Stomach smooth muscle (tissue), 2 donors: ENCODE data around the gene PPARG.
"Not testable (repeated sequence)": the region's sequence is repeated elsewhere in the genome, so short reads cannot be mapped to it uniquely, and the experiment has no call there.

Experiments
- H3K27ac ChIP-seq: one replicate; pipeline ENCODE4 v1.7.0; 2013; ENCODE audit warnings: mild to moderate bottlenecking, low read length, inconsistent platforms
- H3K27me3 ChIP-seq, 2 donors: one replicate each; pipeline ENCODE4 v1.7.0; 2013; ENCODE audit warnings: low read length in 2 of 2; ENCODE audit not compliant: insufficient read depth in 2 of 2, control insufficient read depth in 1 of 2
- H3K36me3 ChIP-seq, 2 donors: one replicate each; pipeline ENCODE4 v1.7.0; 2013; ENCODE audit warnings: low read length in 2 of 2; ENCODE audit not compliant: control insufficient read depth in 2 of 2, insufficient read depth in 2 of 2
- H3K4me1 ChIP-seq: one replicate; pipeline ENCODE4 v1.7.0; 2013; ENCODE audit warnings: low read length; ENCODE audit not compliant: control insufficient read depth, insufficient read depth
- H3K4me3 ChIP-seq, 2 donors: one replicate each; pipeline ENCODE4 v1.7.0; 2013; ENCODE audit warnings: low read length in 2 of 2
- H3K9ac ChIP-seq, 2 donors: one replicate each; pipeline ENCODE4 v1.7.0; 2013; ENCODE audit warnings: low read length in 2 of 2, mild to moderate bottlenecking in 1 of 2
- H3K9me3 ChIP-seq, 2 donors: one replicate each; pipeline ENCODE4 v1.7.0; 2013; ENCODE audit warnings: low read length in 2 of 2; ENCODE audit not compliant: control insufficient read depth in 2 of 2
- donor health status: healthy.
- donor health status: Pancreatic carcinoma.

Gene PPARG

DNA sequence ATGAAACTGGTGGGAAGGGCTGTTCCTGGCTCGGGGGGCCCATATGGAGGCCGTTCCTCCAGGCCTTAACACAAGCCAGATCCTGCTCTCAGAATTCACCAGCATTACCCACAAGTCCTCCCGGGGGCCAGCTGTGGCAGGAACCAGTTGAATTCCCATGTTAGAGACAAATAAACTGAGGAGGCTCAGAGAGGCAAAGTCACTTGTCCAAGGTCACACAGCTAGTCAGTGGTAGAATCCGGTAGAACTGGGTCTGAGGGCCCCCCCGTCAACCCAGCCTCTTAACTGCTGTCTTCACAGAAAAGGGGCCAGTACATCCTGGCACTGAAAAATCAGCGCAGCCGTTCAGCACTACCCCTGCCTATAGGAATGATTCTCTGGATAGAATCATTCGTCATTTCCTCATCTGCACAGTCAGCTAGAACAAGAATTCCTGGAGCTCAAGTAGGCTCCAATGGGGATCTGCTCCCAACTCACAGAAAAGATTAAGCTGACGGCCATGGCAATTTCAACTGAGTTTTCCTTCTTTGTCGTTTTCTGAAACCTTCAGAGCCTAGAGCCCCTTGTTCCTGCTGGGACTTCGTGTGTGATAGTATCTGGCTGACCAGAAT, 183.2 kb downstream of the PPARG start:
- H3K36me3 ChIP-seq, result no peaks in the 10 kb centered on the region
- no peaks in the 10 kb centered on the region for H3K9me3 ChIP-seq
- H3K4me1 ChIP-seq, result no peaks in the 10 kb centered on the region
- no peak overlapping the region for H3K27ac ChIP-seq
- no peak overlapping the region for H3K9ac ChIP-seq
- H3K4me3 ChIP-seq, result no peak overlapping the region
- peaks cover 0 to 2% of the 10 kb centered on the region in 2 donors for H3K27me3 ChIP-seq

DNA sequence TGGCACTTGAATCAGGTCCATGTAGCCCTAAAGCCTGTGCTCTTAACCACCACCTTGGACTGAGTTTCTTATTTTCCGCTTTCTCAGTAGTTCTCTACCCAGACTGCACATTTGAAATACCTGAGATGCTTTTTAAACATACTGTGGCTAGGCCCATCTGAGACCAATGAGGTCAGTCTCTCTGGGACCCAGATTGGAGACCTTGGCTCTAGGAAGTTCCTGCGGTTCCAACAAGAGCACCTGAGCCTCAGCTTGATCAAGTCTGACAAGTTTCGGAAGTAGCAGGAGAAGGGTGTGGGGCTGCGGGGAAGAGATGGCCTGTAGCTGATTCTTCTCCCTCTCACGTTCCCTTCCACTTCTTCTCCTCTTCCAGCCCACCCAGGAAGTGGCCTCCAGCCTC, 183.9 kb downstream of the PPARG start:
- Histone ChIP-seq H3K36me3 (no peaks in the 10 kb centered on the region), H3K4me3 (no peak overlapping the region), H3K9ac (no peak overlapping the region), H3K27ac (no peak overlapping the region), H3K9me3 (no peaks in the 10 kb centered on the region), H3K4me1 (no peaks in the 10 kb centered on the region), H3K27me3 (peaks cover 0 to 2% of the 10 kb centered on the region in 2 donors)

GRCh38 chr3:12473511-12473910, 184.6 kb downstream of the PPARG start:
- Histone ChIP-seq H3K9ac (no peak overlapping the region), H3K27me3 (peaks cover 0 to 2% of the 10 kb centered on the region in 2 donors), H3K4me1 (no peaks in the 10 kb centered on the region), H3K9me3 (no peaks in the 10 kb centered on the region), H3K36me3 (no peaks in the 10 kb centered on the region), H3K4me3 (no peak overlapping the region), H3K27ac (no peak overlapping the region)

DNA sequence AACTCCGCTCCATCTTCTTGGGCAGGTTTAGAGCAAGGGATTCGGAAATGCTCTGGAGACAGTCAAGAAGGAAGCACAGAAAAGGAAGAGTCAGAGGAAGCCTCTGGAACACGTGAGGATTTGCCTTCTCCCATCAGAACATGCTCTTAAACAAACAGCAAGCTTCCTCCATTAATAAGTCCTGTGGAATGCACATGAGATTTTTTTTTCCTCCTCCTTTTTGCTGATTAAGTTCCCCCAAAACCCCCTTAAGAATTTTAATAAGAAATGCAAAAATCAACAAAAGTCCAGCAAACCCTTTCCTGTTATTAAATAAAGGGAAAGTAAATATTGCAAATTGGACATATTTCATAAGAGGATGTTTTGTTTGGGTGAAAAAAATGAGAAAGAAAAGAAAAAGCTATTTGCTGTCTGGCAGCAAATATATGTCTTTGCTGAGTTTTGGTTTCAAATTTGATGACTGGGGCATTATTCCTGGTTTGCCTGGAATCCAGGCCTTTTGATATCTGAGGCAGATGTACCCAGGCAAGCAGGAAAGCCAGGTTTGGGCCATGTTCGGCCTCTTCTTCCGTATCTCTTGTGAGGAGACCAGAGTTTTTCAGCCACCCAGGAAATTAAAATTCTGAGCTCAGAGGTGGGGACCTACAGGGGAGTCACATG, 187.5 kb downstream of the PPARG start:
- Histone ChIP-seq H3K36me3 (no peaks in the 10 kb centered on the region), H3K9ac (no peak overlapping the region), H3K27me3 (peaks cover 0 to 2% of the 10 kb centered on the region in 2 donors), H3K27ac (no peak overlapping the region), H3K4me1 (peaks cover 4% of the 10 kb centered on the region), H3K4me3 (no peak overlapping the region), H3K9me3 (no peaks in the 10 kb centered on the region)

GRCh38 chr3:12477256-12477655, 188.4 kb downstream of the PPARG start:
- H3K27ac ChIP-seq, result no peak overlapping the region
- no peaks in the 10 kb centered on the region for H3K9me3 ChIP-seq
- H3K27me3 ChIP-seq, result peaks cover 0 to 2% of the 10 kb centered on the region in 2 donors
- H3K4me3 ChIP-seq, result no peak overlapping the region
- H3K4me1 ChIP-seq, result peaks cover 4% of the 10 kb centered on the region
- no peaks in the 10 kb centered on the region for H3K36me3 ChIP-seq
- no peak overlapping the region for H3K9ac ChIP-seq

DNA sequence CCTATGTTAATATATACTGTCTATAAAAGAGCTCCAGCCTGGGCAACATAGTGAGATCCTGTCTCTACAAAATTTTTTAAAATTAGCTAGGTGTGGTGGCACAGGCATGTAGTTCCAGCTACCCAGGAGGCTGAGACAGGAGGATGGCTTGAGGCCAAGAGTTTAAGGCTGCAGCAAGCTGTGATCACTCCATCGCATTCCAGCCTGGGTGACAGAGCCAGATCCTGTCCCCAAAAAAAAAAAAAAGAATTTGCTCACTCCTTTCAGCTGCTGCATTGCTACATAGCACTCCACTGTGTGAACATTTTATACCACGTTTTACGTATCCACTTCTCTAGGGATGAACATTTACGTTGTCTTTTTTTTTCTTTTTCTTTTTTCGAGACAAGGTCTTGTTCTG, 189.5 kb downstream of the PPARG start:
- Histone ChIP-seq H3K9ac (no peak overlapping the region), H3K27me3 (peaks cover 0 to 2% of the 10 kb centered on the region in 2 donors), H3K27ac (no peak overlapping the region)

GRCh38 chr3:12479198-12479597, 190.3 kb downstream of the PPARG start:
- H3K4me1 ChIP-seq, result peaks cover 11% of the 10 kb centered on the region
- H3K9me3 ChIP-seq, H3K4me3 ChIP-seq, H3K36me3 ChIP-seq, H3K27me3 ChIP-seq, H3K27ac ChIP-seq, H3K9ac ChIP-seq: not testable (repeated sequence)

More for the DNA sequence above, 189.5 kb downstream of the PPARG start:
- Histone ChIP-seq H3K4me1 (peaks cover 5% of the 10 kb centered on the region), H3K9me3 (no peaks in the 10 kb centered on the region), H3K4me3 (no peak overlapping the region), H3K36me3 (no peaks in the 10 kb centered on the region)

DNA sequence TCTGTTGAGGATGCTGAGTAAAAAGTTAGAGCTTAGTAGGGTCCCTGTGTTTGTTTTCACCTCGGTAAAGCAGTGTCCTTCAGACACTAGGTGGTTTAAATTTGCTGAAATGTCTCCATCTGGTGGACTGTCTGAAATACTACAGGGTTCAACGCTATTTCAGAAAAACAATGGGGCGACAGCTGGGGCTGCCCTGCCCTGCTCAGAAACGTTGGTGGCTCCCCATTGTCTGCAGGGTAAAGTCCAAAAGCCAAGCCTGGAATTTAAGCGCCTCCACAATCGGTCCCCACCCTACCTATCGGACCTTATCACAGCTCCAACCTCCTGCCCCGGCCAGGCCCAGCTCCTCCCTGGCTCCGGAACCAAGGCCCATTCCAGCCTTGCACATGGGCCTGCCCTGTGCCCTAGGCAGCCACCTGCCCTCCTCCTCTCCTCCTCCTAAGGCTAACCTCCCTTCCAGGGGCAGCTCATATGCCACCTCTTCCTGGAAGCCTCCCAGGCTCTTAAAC, 191.1 kb downstream of the PPARG start:
- Histone ChIP-seq H3K27me3 (peaks cover 0 to 1% of the 10 kb centered on the region in 2 donors), H3K9me3 (no peaks in the 10 kb centered on the region), H3K9ac (no peak overlapping the region), H3K4me1 (peaks cover 16% of the 10 kb centered on the region), H3K27ac (no peak overlapping the region), H3K4me3 (no peak overlapping the region), H3K36me3 (no peaks in the 10 kb centered on the region)

GRCh38 chr3:12483410-12483809, 194.5 kb downstream of the PPARG start:
- H3K4me3 ChIP-seq, result peak overlapping the region; percentile 79 to 88
- peak overlapping the region; percentile 63 to 80 for H3K9ac ChIP-seq

GRCh38 chr3:12483872-12484197, 195.0 kb downstream of the PPARG start:
- H3K36me3 ChIP-seq, result no peaks in the 10 kb centered on the region
- no peaks in the 10 kb centered on the region for H3K9me3 ChIP-seq
- peak overlapping the region; percentile 37 for H3K27ac ChIP-seq
- peaks cover 23% of the 10 kb centered on the region for H3K4me1 ChIP-seq
- H3K9ac ChIP-seq, result peak overlapping the region; percentile 63 to 80
- H3K27me3 ChIP-seq, result no peaks in the 10 kb centered on the region
- H3K4me3 ChIP-seq, result peak overlapping the region; percentile 79 to 88

More at GRCh38 chr3:12483410-12483809, 194.5 kb downstream of the PPARG start:
- Histone ChIP-seq H3K9me3 (no peaks in the 10 kb centered on the region), H3K36me3 (no peaks in the 10 kb centered on the region), H3K27me3 (no peaks in the 10 kb centered on the region), H3K27ac (peak overlapping the region; percentile 37), H3K4me1 (peaks cover 23% of the 10 kb centered on the region)
